ENCODE results near the gene TBL1X. TPM values are rescaled to one million over a fixed set of nuclear protein-coding genes. Genes with fewer than 3 reads are reported as not detected.

Gene TBL1X
- total RNA-seq, 6 donors from 2014 or later, result 6.3 to 21.4 (median 12.8) TPM

- 78 to 84% methylated on average over 7 to 8 of the region's 8 CpGs for WGBS, 2 donors
These were observed 205.4 kb downstream of the TBL1X start for GRCh38 chrX:9670136-9670814.

GRCh38 chrX:9671998-9672397 lies 207.1 kb downstream of the TBL1X start:
- no peak for TF ChIP-seq POLR2A (IDR thresholded peaks at IDR 0.05)
- TF ChIP-seq EP300 (IDR thresholded peaks at IDR 0.05), result no peak
- no peak for TF ChIP-seq POLR2AphosphoS5 (IDR thresholded peaks at IDR 0.05)
- TF ChIP-seq CTCF (IDR thresholded peaks at IDR 0.05), result no peak
- WGBS, 2 donors, result 68 to 80% methylated on average over 3 of the region's 3 CpGs
- Histone ChIP-seq H3K9me3 (no peaks in the 10 kb centered on the region), H3K4me3 (no peak overlapping the region), H3K4me1 (no peaks in the 10 kb centered on the region), H3K27me3 (no peaks in the 10 kb centered on the region), H3K36me3 (no peaks in the 10 kb centered on the region), H3K27ac (no peak overlapping the region)
- DNase-seq (no peak), ATAC-seq (ENCODE audit: low FRiP score in 2 of 2) (no peak)

More at GRCh38 chrX:9670136-9670814, 205.4 kb downstream of the TBL1X start:
- Histone ChIP-seq H3K27ac (no peak overlapping the region), H3K4me1 (no peaks in the 10 kb centered on the region), H3K9me3 (no peaks in the 10 kb centered on the region), H3K27me3 (no peaks in the 10 kb centered on the region), H3K36me3 (no peaks in the 10 kb centered on the region), H3K4me3 (no peak overlapping the region)
- no peak for ATAC-seq (ENCODE audit: low FRiP score in 2 of 2)
- DNase-seq, result no peak
- TF ChIP-seq POLR2AphosphoS5 (IDR thresholded peaks at IDR 0.05) (no peak), POLR2A (IDR thresholded peaks at IDR 0.05) (no peak), EP300 (IDR thresholded peaks at IDR 0.05) (no peak), CTCF (IDR thresholded peaks at IDR 0.05) (no peak)

GRCh38 chrX:9676306-9676705 lies 211.4 kb downstream of the TBL1X start:
- no peaks in the 10 kb centered on the region for H3K36me3 ChIP-seq
- no peaks in the 10 kb centered on the region for H3K27me3 ChIP-seq
- ATAC-seq (ENCODE audit: low FRiP score in 2 of 2) (no peak), DNase-seq (no peak)
- H3K4me3 ChIP-seq, result no peak overlapping the region
- no peaks in the 10 kb centered on the region for H3K4me1 ChIP-seq
- H3K9me3 ChIP-seq, result no peaks in the 10 kb centered on the region
- 80 to 81% methylated on average over 10 to 13 of the region's 13 CpGs for WGBS, 2 donors
- TF ChIP-seq EP300 (IDR thresholded peaks at IDR 0.05) (no peak), POLR2AphosphoS5 (IDR thresholded peaks at IDR 0.05) (no peak), CTCF (IDR thresholded peaks at IDR 0.05) (no peak), POLR2A (IDR thresholded peaks at IDR 0.05) (no peak)
- no peak overlapping the region for H3K27ac ChIP-seq

GRCh38 chrX:9676738-9677097 lies 211.9 kb downstream of the TBL1X start:
- Histone ChIP-seq H3K4me1 (no peaks in the 10 kb centered on the region), H3K9me3 (no peaks in the 10 kb centered on the region), H3K27ac (no peak overlapping the region), H3K36me3 (no peaks in the 10 kb centered on the region), H3K4me3 (no peak overlapping the region), H3K27me3 (no peaks in the 10 kb centered on the region)
- ATAC-seq (ENCODE audit: low FRiP score in 2 of 2), result no peak
- DNase-seq, result no peak
- TF ChIP-seq POLR2AphosphoS5 (IDR thresholded peaks at IDR 0.05) (no peak), POLR2A (IDR thresholded peaks at IDR 0.05) (no peak), EP300 (IDR thresholded peaks at IDR 0.05) (no peak), CTCF (IDR thresholded peaks at IDR 0.05) (no peak)
- WGBS, 2 donors, result 67 to 69% methylated on average over 6 of the region's 6 CpGs
